Right lobe of liver (tissue), 6 donors: ENCODE measurements around the gene CDC42BPG. TPM values are rescaled to one million over a fixed set of nuclear protein-coding genes. Genes with fewer than 3 reads are reported as not detected.

Experiments used
- ATAC-seq, 4 donors: fragments of 200-7000 bp; cut with Tn5 transposase; one replicate each; pipeline ENCODE4 v1.9.1; 2020; ENCODE audit warnings: mild to moderate bottlenecking in 4 of 4, moderate library complexity in 4 of 4
- DNase-seq, 3 donors: peaks; one replicate each; pipeline ENCODE4 v3.0.0-alpha.2; 2020
- H3K27ac ChIP-seq, 3 donors: fragments of 200-600 bp; one replicate each; pipeline ENCODE4 v1.8.0; 2022
- H3K27me3 ChIP-seq, 2 donors: fragments of 200-600 bp; one replicate each; pipeline ENCODE4 v1.8.0; 2022
- H3K36me3 ChIP-seq, 4 donors: fragments of 200-600 bp; sonication (generic) in 1 of 4; one replicate each; pipeline versions ENCODE4 v1.5.1 to v1.8.0; 2017 to 2022; ENCODE audit warnings: control low read depth in 1 of 4
- H3K4me1 ChIP-seq, 4 donors: fragments of 200-600 bp; sonication (generic) in 1 of 4; one replicate each; pipeline versions ENCODE4 v1.5.1 to v1.8.0; 2017 to 2022; ENCODE audit warnings: control low read depth in 1 of 4
- H3K4me3 ChIP-seq, 3 donors: fragments of 200-600 bp; one replicate each; pipeline ENCODE4 v1.8.0; 2022
- H3K9me3 ChIP-seq, 4 donors: fragments of 200-600 bp; sonication (generic) in 1 of 4; one replicate each; pipeline versions ENCODE4 v1.5.1 to v1.8.0; 2017 to 2022; ENCODE audit warnings: control low read depth in 1 of 4
- CTCF ChIP-seq, 4 donors: fragments of 200-600 bp in 3 of 4; fragments of 450-650 bp in 1 of 4; IDR thresholded peaks; one replicate each; pipeline versions ENCODE4 v1.5.1 to v1.8.0; 2016 to 2022; ENCODE audit warnings: antibody characterized with exemption in 4 of 4, mild to moderate bottlenecking in 2 of 4
- POLR2A ChIP-seq: fragments of 450-650 bp; IDR thresholded peaks from one replicate; pipeline ENCODE4 v1.6.1; 2017; ENCODE audit warnings: antibody characterized with exemption, mild to moderate bottlenecking
- WGBS: methylation state at CpG from one replicate; pipeline ENCODE4 v1.1.6; 2018; ENCODE audit warnings: low coverage, low lambda C conversion rate; ENCODE audit not compliant: insufficient coverage; ENCODE audit errors: missing lambda C conversion rate; 5-methylcytosine and 5-hydroxymethylcytosine counted together
- intact Hi-C, 2 donors: fragments of 100-400 bp; cut with DNase I; formaldehyde crosslinking; loops; one replicate each; pipeline versions ENCODE4 v1.11.2 to v1.14.1; 2022
- total RNA-seq, 6 experiments: library from RNA; depleted of rRNA in 2 of 6; stranded (reverse); fragments of >200 nt in 2 of 6; fragmentation: NEBNext Ultra II Directional in 3 of 6; extraction: Animal tissue kit (Norgen Biotek cat#: 25700) in 3 of 6; gene quantifications; one replicate each; pipeline versions ENCODE4 v1.1.0 to v1.2.4, GENCODE V29; 2016 to 2023
- donor health status: DM: no; HTN: yes; CAD: no.
- donor health status: DM: no; HTN: no; CAD: no.
- donor health status: DM: no; HTN: no; CAD: no.
- donor health status: DM: no; HTN: yes; CAD: no.
- donor health status: DM: no; HTN: yes; CAD: no.

Gene CDC42BPG
- total RNA-seq, 6 experiments from 2014 or later, result 0.63 to 1.1 (median 0.99) TPM

- H3K4me1 ChIP-seq, result peaks cover under 1 to 34% (median 18%) of the 10 kb centered on the region in 4 donors
- peak overlapping the region in 2 of 3 donors; percentile 25 to 26 for H3K27ac ChIP-seq
- no peak for DNase-seq
- TF ChIP-seq POLR2A (no peak), CTCF (IDR thresholded peaks at IDR 0.05) (no peak)
- H3K9me3 ChIP-seq, result no peaks in the 10 kb centered on the region
- no peak overlapping the region for H3K4me3 ChIP-seq
- intact Hi-C loops, result no loop called here
- no peaks in the 10 kb centered on the region for H3K27me3 ChIP-seq
- H3K36me3 ChIP-seq, result peaks cover 0 to 8% (median 0%) of the 10 kb centered on the region in 4 donors
- WGBS, result 74% methylated on average over 14 of the region's 33 CpGs
- peak in 1 of 4 donors; percentile 7 for ATAC-seq
These were observed 15.3 kb upstream of the CDC42BPG start for GRCh38 chr11:64859542-64860414.

GRCh38 chr11:64858467-64859263, 14.2 kb upstream of the CDC42BPG start:
- DNase-seq (no peak), ATAC-seq (peak in 2 of 4 donors; percentile 2 to 55)
- peak overlapping the region in 2 of 3 donors; percentile 8 to 26 for H3K27ac ChIP-seq
- intact Hi-C loops, result no loop called here
- H3K9me3 ChIP-seq, result no peaks in the 10 kb centered on the region
- no peaks in the 10 kb centered on the region for H3K27me3 ChIP-seq
- TF ChIP-seq POLR2A, result no peak
- no peak overlapping the region for H3K4me3 ChIP-seq
- WGBS, result 27% methylated on average over 6 of the region's 19 CpGs
- peaks cover 2 to 22% (median 7%) of the 10 kb centered on the region in 4 donors for H3K4me1 ChIP-seq
- H3K36me3 ChIP-seq, result peaks cover 0 to 16% (median 0%) of the 10 kb centered on the region in 4 donors

- intact Hi-C loops, result no loop called here
- H3K27ac ChIP-seq, result peak overlapping the region in 1 of 3 donors; percentile 29
- H3K36me3 ChIP-seq, result peaks cover 0 to 16% (median 0%) of the 10 kb centered on the region in 4 donors
- H3K27me3 ChIP-seq, result no peaks in the 10 kb centered on the region
- TF ChIP-seq POLR2A, result no peak
- no peak for TF ChIP-seq CTCF (IDR thresholded peaks at IDR 0.05)
- H3K4me3 ChIP-seq, result no peak overlapping the region
- H3K9me3 ChIP-seq, result no peaks in the 10 kb centered on the region
- H3K4me1 ChIP-seq, result peaks cover 2 to 16% (median 5%) of the 10 kb centered on the region in 4 donors
- ATAC-seq (no peak), DNase-seq (no peak)
- 98% methylated on average over 4 of the region's 6 CpGs for WGBS
These were observed 13.0 kb upstream of the CDC42BPG start for GRCh38 chr11:64857485-64857884.

GRCh38 chr11:64856382-64857227, 12.2 kb upstream of the CDC42BPG start:
- peak in 1 of 3 donors; percentile 79 for DNase-seq
- Histone ChIP-seq H3K9me3 (no peaks in the 10 kb centered on the region), H3K27me3 (no peaks in the 10 kb centered on the region), H3K36me3 (peaks cover 0 to 16% (median 0%) of the 10 kb centered on the region in 4 donors), H3K4me3 (no peak overlapping the region), H3K4me1 (peaks cover 2 to 16% (median 5%) of the 10 kb centered on the region in 4 donors), H3K27ac (peak overlapping the region; percentile 0 to 9 (median 2))
- TF ChIP-seq POLR2A, result peak; percentile 47
- TF ChIP-seq CTCF (IDR thresholded peaks at IDR 0.05), result no peak
- intact Hi-C loops, result no loop called here
- 18% methylated on average over 5 of the region's 20 CpGs for WGBS
- ATAC-seq, result peak; percentile 33 to 75 (median 53)
